Hepatocyte (in vitro differentiated cells): ENCODE results near the gene ALOXE3. TPM values are rescaled to one million over a fixed set of nuclear protein-coding genes. Genes with fewer than 3 reads are reported as not detected.

Source experiments
- DNase-seq: peaks from one replicate; pipeline ENCODE4 v3.0.0-alpha.2; 2016; ENCODE audit warnings: low spot score
- H2AFZ ChIP-seq: fragments of 200-600 bp; sonication (generic); 2 replicates; pipeline ENCODE4 v1.6.0; 2016; ENCODE audit warnings: antibody characterized with exemption, mild to moderate bottlenecking
- H3K27ac ChIP-seq: fragments of 200-600 bp; sonication (generic); 2 replicates; pipeline ENCODE4 v1.5.1; 2016; ENCODE audit warnings: mild to moderate bottlenecking
- H3K27me3 ChIP-seq: fragments of 200-600 bp; sonication (generic); 2 replicates; pipeline ENCODE4 v1.6.1; 2016
- H3K36me3 ChIP-seq: fragments of 200-600 bp; sonication (generic); replicated peaks from 2 replicates; pipeline ENCODE4 v1.5.1; 2016; ENCODE audit warnings: low read depth; ENCODE audit not compliant: insufficient read depth
- H3K4me1 ChIP-seq: fragments of 200-600 bp; sonication (generic); 2 replicates; pipeline ENCODE4 v1.5.1; 2016; ENCODE audit warnings: mild to moderate bottlenecking, moderate library complexity; ENCODE audit not compliant: insufficient read depth
- H3K4me2 ChIP-seq: fragments of 200-600 bp; sonication (generic); 2 replicates; pipeline ENCODE4 v1.6.0; 2016
- H3K4me3 ChIP-seq: fragments of 200-600 bp; sonication (generic); 2 replicates; pipeline ENCODE4 v1.5.1; 2016; ENCODE audit warnings: mild to moderate bottlenecking
- H3K79me2 ChIP-seq: fragments of 200-600 bp; sonication (generic); 2 replicates; pipeline ENCODE4 v1.6.0; 2017; ENCODE audit warnings: mild to moderate bottlenecking
- H3K9me2 ChIP-seq: fragments of 200-600 bp; sonication (generic); replicated peaks from 2 replicates; pipeline ENCODE4 v1.6.0; 2017; ENCODE audit warnings: mild to moderate bottlenecking; ENCODE audit not compliant: insufficient read depth
- H3K9me3 ChIP-seq: fragments of 200-600 bp; sonication (generic); 2 replicates; pipeline ENCODE4 v1.5.1; 2016; ENCODE audit warnings: low read depth, mild to moderate bottlenecking
- H4K20me1 ChIP-seq: fragments of 200-600 bp; sonication (generic); 2 replicates; pipeline ENCODE4 v1.6.0; 2016; ENCODE audit warnings: mild to moderate bottlenecking; ENCODE audit not compliant: insufficient read depth, poor library complexity, severe bottlenecking
- EZH2 ChIP-seq: fragments of 200-600 bp; sonication (generic); IDR thresholded peaks from 2 replicates; pipeline ENCODE4 v1.6.1; 2016; ENCODE audit warnings: antibody characterized with exemption, mild to moderate bottlenecking, borderline replicate concordance
- EZH2phosphoT487 ChIP-seq: fragments of 200-600 bp; sonication (generic); IDR thresholded peaks from one replicate; pipeline ENCODE4 v1.6.1; 2018; ENCODE audit warnings: antibody characterized with exemption, mild to moderate bottlenecking, low read depth, moderate library complexity; ENCODE audit not compliant: unreplicated experiment, severe bottlenecking
- WGBS: methylation state at CpG from one replicate; pipeline ENCODE4 v1.1.6; 2016; ENCODE audit warnings: low lambda C conversion rate; ENCODE audit errors: missing lambda C conversion rate; 5-methylcytosine and 5-hydroxymethylcytosine counted together
- polyA plus RNA-seq: library from polyadenylated mRNA; unstranded; fragments of >200 nt; fragmentation: Nextera tagmentation; extraction: Ambion mirVana; gene quantifications from 2 replicates; pipeline ENCODE4 v1.2.1, GENCODE V29; 2016
- total RNA-seq: library from RNA; depleted of rRNA; stranded (reverse); fragments of >200 nt; gene quantifications from 2 replicates; pipeline ENCODE4 v1.2.3, GENCODE V29; 2014
- TF ChIP-seq, protein P1 (sequence below): fragments of 200-600 bp; sonication (generic); IDR thresholded peaks from 2 replicates; pipeline ENCODE4 v1.5.1; 2016; ENCODE audit warnings: antibody characterized with exemption, mild to moderate bottlenecking; ENCODE audit not compliant: poor library complexity

ALOXE3 gene
- total and polyA plus RNA-seq, 2 experiments from 2014 or later = 0.77 to 1.5 TPM

DNA sequence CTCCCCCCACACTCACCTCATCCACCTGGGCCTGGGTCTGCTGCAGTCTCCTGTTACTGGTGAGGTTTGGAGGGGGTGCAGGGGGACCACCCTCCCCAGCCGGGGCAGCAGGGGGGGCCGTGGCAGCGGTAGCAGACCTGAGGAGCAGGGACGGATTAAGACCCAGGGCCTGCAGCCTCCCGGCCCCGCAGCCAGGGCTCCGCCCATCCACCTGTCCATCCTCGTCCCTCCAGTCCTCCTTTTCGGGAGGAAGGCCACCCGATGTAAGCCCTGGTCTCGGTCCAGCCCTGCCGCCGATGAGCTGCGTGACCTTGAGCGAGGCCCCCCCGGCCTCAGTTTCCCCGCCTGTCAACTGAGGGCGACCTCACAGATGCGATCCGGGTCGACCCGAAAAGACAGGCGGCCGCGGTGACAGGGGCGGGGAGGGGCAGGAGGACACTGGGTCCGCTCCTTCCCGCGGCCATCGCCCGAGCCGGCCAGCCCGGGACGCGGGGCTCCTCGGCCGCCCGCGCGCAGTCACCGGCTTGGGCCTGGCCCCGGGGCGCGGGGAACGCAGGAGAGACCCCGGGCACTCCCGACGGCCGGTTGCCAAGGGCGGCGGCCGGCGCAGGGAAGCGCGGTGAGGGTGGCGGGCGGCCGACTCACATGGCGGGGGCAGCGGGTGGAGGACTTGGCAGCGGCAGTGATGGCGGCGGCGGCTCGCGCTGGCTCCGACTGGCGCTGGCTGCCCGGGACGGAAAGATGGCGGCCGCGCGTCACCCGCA lies 44.1 kb upstream of the ALOXE3 start, which contains the start of gene VAMP2:
TSS of gene VAMP2 (minus strand) at position 716 of the 764 bp plus-strand sequence. CDS start at position 647, 69 bp downstream.
- H3K9me3 ChIP-seq = no peaks in the 10 kb centered on the region
- peak within 1 kb of the TSS; percentile 95 for H2AFZ ChIP-seq
- TF ChIP-seq EZH2phosphoT487 = no peak
- TF ChIP-seq, protein P1, sequence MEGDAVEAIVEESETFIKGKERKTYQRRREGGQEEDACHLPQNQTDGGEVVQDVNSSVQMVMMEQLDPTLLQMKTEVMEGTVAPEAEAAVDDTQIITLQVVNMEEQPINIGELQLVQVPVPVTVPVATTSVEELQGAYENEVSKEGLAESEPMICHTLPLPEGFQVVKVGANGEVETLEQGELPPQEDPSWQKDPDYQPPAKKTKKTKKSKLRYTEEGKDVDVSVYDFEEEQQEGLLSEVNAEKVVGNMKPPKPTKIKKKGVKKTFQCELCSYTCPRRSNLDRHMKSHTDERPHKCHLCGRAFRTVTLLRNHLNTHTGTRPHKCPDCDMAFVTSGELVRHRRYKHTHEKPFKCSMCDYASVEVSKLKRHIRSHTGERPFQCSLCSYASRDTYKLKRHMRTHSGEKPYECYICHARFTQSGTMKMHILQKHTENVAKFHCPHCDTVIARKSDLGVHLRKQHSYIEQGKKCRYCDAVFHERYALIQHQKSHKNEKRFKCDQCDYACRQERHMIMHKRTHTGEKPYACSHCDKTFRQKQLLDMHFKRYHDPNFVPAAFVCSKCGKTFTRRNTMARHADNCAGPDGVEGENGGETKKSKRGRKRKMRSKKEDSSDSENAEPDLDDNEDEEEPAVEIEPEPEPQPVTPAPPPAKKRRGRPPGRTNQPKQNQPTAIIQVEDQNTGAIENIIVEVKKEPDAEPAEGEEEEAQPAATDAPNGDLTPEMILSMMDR = no peak
- under 1% methylated on average over 41 of the region's 75 CpGs for WGBS
- H3K79me2 ChIP-seq = peaks cover 27% of the 10 kb centered on the region
- no peaks in the 10 kb centered on the region for H3K36me3 ChIP-seq
- peak within 1 kb of the TSS; percentile 100 for H3K4me3 ChIP-seq
- peak; percentile 94 for DNase-seq
- H3K27me3 ChIP-seq = no peaks in the 10 kb centered on the region
- peak within 1 kb of the TSS; percentile 99 for H3K4me2 ChIP-seq
- H3K27ac ChIP-seq = peak within 1 kb of the TSS; percentile 100
- H3K4me1 ChIP-seq = peaks cover 25% of the 10 kb centered on the region
- H4K20me1 ChIP-seq = peaks cover 5% of the 10 kb centered on the region
- no peaks in the 10 kb centered on the region for H3K9me2 ChIP-seq

- H3K9me2 ChIP-seq = no peaks in the 10 kb centered on the region
- peak overlapping the region; percentile 99 for H3K4me2 ChIP-seq
- peaks cover 27% of the 10 kb centered on the region for H3K79me2 ChIP-seq
- peak overlapping the region; percentile 100 for H3K4me3 ChIP-seq
- peaks cover 28% of the 10 kb centered on the region for H3K4me1 ChIP-seq
- H3K9me3 ChIP-seq = no peaks in the 10 kb centered on the region
- TF ChIP-seq EZH2phosphoT487 = no peak
- no peak for TF ChIP-seq EZH2
- TF ChIP-seq, protein P1 = no peak
- H3K27ac ChIP-seq = peak overlapping the region; percentile 100
- no peaks in the 10 kb centered on the region for H3K36me3 ChIP-seq
- H2AFZ ChIP-seq = no peak overlapping the region
- no peak for DNase-seq
- WGBS = 80% methylated on average over 19 of the region's 19 CpGs
- H3K27me3 ChIP-seq = no peaks in the 10 kb centered on the region
- H4K20me1 ChIP-seq = peaks cover 5% of the 10 kb centered on the region
These were observed 43.2 kb upstream of the ALOXE3 start for GRCh38 chr17:8161289-8162232.

DNA sequence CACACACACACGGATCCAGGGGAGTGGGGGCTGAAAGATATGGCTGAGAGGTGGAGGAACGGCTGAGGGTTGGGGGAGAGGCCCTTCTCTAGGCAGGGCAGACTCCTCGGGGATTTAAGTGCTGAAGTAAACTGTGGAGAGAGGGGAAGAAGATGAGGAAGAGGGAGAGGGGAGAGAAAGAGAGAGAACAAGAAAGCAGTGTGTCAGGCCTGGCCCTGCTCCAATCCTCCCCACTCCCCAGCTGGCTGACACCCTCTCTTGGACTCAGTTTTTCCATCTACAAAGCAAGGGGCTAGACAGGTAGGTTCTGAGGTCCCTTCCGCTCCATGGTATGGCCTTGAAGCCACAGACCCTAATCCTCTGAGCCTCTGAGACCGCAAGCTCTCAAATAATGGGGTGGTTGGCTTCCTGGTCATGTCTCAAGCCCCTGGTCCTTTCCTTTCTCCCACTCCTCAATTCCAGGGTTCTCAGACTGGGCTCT lies 42.5 kb upstream of the ALOXE3 start:
- Histone ChIP-seq H3K4me2 (peak overlapping the region; percentile 99), H2AFZ (no peak overlapping the region), H3K4me1 (peaks cover 28% of the 10 kb centered on the region)

More for the DNA sequence above, 42.5 kb upstream of the ALOXE3 start:
- Histone ChIP-seq H3K9me3 (no peaks in the 10 kb centered on the region), H3K9me2 (no peaks in the 10 kb centered on the region), H3K36me3 (no peaks in the 10 kb centered on the region), H3K27me3 (no peaks in the 10 kb centered on the region), H3K79me2 (peaks cover 29% of the 10 kb centered on the region), H4K20me1 (peaks cover 5% of the 10 kb centered on the region), H3K27ac (peak overlapping the region; percentile 100), H3K4me3 (no peak overlapping the region)
- WGBS = 88% methylated on average over 5 of the region's 5 CpGs
- TF ChIP-seq, protein P1 = no peak
- TF ChIP-seq EZH2phosphoT487 (no peak), EZH2 (no peak)
- no peak for DNase-seq
